Measurements from ENCODE around the gene ZFAND4.

DNA sequence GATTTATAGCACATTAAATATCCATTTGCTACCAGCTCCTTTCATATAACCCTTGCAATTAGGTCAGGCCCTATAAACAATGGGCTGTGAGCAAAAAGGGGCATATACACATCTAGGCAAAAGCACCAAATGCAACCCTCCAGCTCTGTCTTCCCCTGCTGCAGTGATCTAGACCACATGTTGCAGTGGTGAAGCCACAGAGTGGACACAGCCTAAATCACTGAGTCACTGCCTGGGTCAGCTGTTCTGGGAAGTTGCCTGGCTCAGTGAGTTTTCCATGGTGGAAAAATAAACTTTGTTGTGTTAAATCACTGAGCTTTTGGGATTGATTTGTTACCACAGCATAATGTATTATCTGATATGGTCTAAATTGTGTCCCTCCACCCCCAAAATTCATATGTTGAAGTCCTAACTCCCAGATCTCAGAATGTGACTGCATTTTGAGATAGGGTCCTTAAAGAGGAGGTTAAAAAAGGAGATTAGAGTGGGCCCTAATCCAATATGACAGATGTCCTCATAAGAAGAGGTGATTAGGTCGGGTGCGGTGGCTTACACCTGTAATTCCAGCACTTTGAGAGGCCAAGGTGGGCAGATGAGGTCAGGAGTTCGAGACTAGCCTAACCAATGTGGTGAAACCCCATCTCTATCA is 70.4 kb downstream of the ZFAND4 start:
- TF ChIP-seq, protein P1, sequence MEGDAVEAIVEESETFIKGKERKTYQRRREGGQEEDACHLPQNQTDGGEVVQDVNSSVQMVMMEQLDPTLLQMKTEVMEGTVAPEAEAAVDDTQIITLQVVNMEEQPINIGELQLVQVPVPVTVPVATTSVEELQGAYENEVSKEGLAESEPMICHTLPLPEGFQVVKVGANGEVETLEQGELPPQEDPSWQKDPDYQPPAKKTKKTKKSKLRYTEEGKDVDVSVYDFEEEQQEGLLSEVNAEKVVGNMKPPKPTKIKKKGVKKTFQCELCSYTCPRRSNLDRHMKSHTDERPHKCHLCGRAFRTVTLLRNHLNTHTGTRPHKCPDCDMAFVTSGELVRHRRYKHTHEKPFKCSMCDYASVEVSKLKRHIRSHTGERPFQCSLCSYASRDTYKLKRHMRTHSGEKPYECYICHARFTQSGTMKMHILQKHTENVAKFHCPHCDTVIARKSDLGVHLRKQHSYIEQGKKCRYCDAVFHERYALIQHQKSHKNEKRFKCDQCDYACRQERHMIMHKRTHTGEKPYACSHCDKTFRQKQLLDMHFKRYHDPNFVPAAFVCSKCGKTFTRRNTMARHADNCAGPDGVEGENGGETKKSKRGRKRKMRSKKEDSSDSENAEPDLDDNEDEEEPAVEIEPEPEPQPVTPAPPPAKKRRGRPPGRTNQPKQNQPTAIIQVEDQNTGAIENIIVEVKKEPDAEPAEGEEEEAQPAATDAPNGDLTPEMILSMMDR (IDR thresholded peaks at IDR 0.05; ENCODE audit: low read depth, low read length, missing input control): no peak
- no peak for TF ChIP-seq MAX (IDR thresholded peaks at IDR 0.05)
- no peak for TF ChIP-seq RAD21 (IDR thresholded peaks at IDR 0.05)
- TF ChIP-seq YY1 (IDR thresholded peaks at IDR 0.05): no peak
- TF ChIP-seq EGR1 (IDR thresholded peaks at IDR 0.05; ENCODE audit: low read depth in 2 of 2): no peak
- no peak for TF ChIP-seq SP1 (IDR thresholded peaks at IDR 0.05)
- no peak for TF ChIP-seq REST (IDR thresholded peaks at IDR 0.05)
- no peak for TF ChIP-seq TAF1 (conservative IDR thresholded peaks at IDR 0.05)
- TF ChIP-seq NR2F2 (IDR thresholded peaks at IDR 0.05): no peak
- TF ChIP-seq, protein P2, sequence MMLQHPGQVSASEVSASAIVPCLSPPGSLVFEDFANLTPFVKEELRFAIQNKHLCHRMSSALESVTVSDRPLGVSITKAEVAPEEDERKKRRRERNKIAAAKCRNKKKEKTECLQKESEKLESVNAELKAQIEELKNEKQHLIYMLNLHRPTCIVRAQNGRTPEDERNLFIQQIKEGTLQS (IDR thresholded peaks at IDR 0.05): no peak
- no peak for TF ChIP-seq GABPA (IDR thresholded peaks at IDR 0.05 in 1 of 2, conservative IDR thresholded peaks at IDR 0.05 in 1 of 2)
- TF ChIP-seq JUND (IDR thresholded peaks at IDR 0.05): no peak

Measured in liver (tissue), 3 donors.